Right atrium auricular region (tissue), 2 donors: ENCODE results near the gene ARRB1. TPM values are rescaled to one million over a fixed set of nuclear protein-coding genes. Genes with fewer than 3 reads are reported as not detected.
"Not testable (repeated sequence)": the region's sequence is repeated elsewhere in the genome, so short reads cannot be mapped to it uniquely, and the experiment has no call there.

Experiments used
- DNase-seq: peaks from one replicate; pipeline ENCODE4 v3.0.0-alpha.2; 2019; ENCODE audit warnings: low spot score
- H3K27ac ChIP-seq, 2 donors: fragments of 200-600 bp; sonication (generic); 1 replicate in 1 of 2; 2 replicates in 1 of 2; pipeline ENCODE4 v1.5.1; 2016 to 2019
- H3K27me3 ChIP-seq, 2 donors: fragments of 200-600 bp; sonication (generic); one replicate each; pipeline versions ENCODE4 v1.5.1 to v1.6.0; 2017 to 2019
- H3K36me3 ChIP-seq: fragments of 200-600 bp; sonication (generic); one replicate; pipeline ENCODE4 v1.5.1; 2016
- H3K4me1 ChIP-seq, 2 donors: fragments of 200-600 bp; sonication (generic); one replicate each; pipeline versions ENCODE4 v1.5.1 to v1.6.0; 2017 to 2019
- H3K4me3 ChIP-seq, 2 donors: fragments of 200-600 bp; sonication (generic); 1 replicate in 1 of 2; 2 replicates in 1 of 2; pipeline ENCODE4 v1.5.1; 2017 to 2019; ENCODE audit warnings: mild to moderate bottlenecking in 1 of 2, moderate library complexity in 1 of 2
- H3K9me3 ChIP-seq, 2 donors: fragments of 200-600 bp; sonication (generic); one replicate each; pipeline ENCODE4 v1.5.1; 2019
- CTCF ChIP-seq, 2 donors: fragments of 200-600 bp; sonication (generic); IDR thresholded peaks; one replicate each; pipeline ENCODE4 v1.5.1; 2019; ENCODE audit warnings: antibody characterized with exemption in 2 of 2
- total RNA-seq, 2 donors: library from RNA; depleted of rRNA; stranded (reverse); fragments of >200 nt; gene quantifications; one replicate each; pipeline ENCODE4 v1.1.0, GENCODE V29; 2016

Gene ARRB1
- total RNA-seq, 2 donors from 2014 or later: 19.4 to 22.9 TPM

GRCh38 chr11:75375626-75376025 lies 24.2 kb upstream of the ARRB1 start:
- Histone ChIP-seq H3K4me1 (no peaks in the 10 kb centered on the region), H3K36me3 (no peaks in the 10 kb centered on the region), H3K27ac (no peak overlapping the region), H3K4me3 (no peak overlapping the region), H3K9me3 (no peaks in the 10 kb centered on the region), H3K27me3 (no peaks in the 10 kb centered on the region)
- DNase-seq: no peak
- no peak for TF ChIP-seq CTCF (IDR thresholded peaks at IDR 0.05)

- H3K36me3 ChIP-seq: no peaks in the 10 kb centered on the region
- H3K4me3 ChIP-seq: no peak overlapping the region
- no peaks in the 10 kb centered on the region for H3K9me3 ChIP-seq
- no peak overlapping the region for H3K27ac ChIP-seq
- H3K27me3 ChIP-seq: no peaks in the 10 kb centered on the region
- no peak for DNase-seq
- no peak for TF ChIP-seq CTCF (IDR thresholded peaks at IDR 0.05)
- H3K4me1 ChIP-seq: no peaks in the 10 kb centered on the region
Measured at GRCh38 chr11:75374646-75375045, 23.2 kb upstream of the ARRB1 start.

GRCh38 chr11:75373201-75373600 lies 21.7 kb upstream of the ARRB1 start:
- no peaks in the 10 kb centered on the region for H3K36me3 ChIP-seq
- TF ChIP-seq CTCF (IDR thresholded peaks at IDR 0.05): no peak
- no peak overlapping the region for H3K27ac ChIP-seq
- no peaks in the 10 kb centered on the region for H3K27me3 ChIP-seq
- peaks cover 0 to 6% of the 10 kb centered on the region in 2 donors for H3K9me3 ChIP-seq
- DNase-seq: no peak
- no peak overlapping the region for H3K4me3 ChIP-seq
- H3K4me1 ChIP-seq: no peaks in the 10 kb centered on the region

- TF ChIP-seq CTCF (IDR thresholded peaks at IDR 0.05): no peak
- Histone ChIP-seq H3K36me3 (no peaks in the 10 kb centered on the region), H3K9me3 (peaks cover 0 to 6% of the 10 kb centered on the region in 2 donors), H3K4me1 (no peaks in the 10 kb centered on the region), H3K27ac (peak overlapping the region in 1 of 2 donors; percentile 4), H3K27me3 (no peaks in the 10 kb centered on the region), H3K4me3 (no peak overlapping the region)
- DNase-seq: no peak
Measured at GRCh38 chr11:75371949-75372876, 20.8 kb upstream of the ARRB1 start.

- Histone ChIP-seq H3K27ac (no peak overlapping the region), H3K36me3 (no peaks in the 10 kb centered on the region), H3K4me3 (no peak overlapping the region), H3K27me3 (no peaks in the 10 kb centered on the region), H3K9me3 (peaks cover 0 to 6% of the 10 kb centered on the region in 2 donors), H3K4me1 (no peaks in the 10 kb centered on the region)
- no peak for DNase-seq
- no peak for TF ChIP-seq CTCF (IDR thresholded peaks at IDR 0.05)
Measured at GRCh38 chr11:75369560-75370255, 18.2 kb upstream of the ARRB1 start.

GRCh38 chr11:75366826-75367225 lies 15.4 kb upstream of the ARRB1 start:
- H3K36me3 ChIP-seq, H3K27ac ChIP-seq, H3K4me3 ChIP-seq, DNase-seq, H3K9me3 ChIP-seq, H3K27me3 ChIP-seq, H3K4me1 ChIP-seq: not testable (repeated sequence)
